ENCODE results near the gene CWF19L1.
A peak's percentile ranks its signal among the peaks of the same experiment; 100 is the strongest.

CWF19L1 gene

GRCh38 chr10:100204370-100204769, 63.1 kb downstream of the CWF19L1 start:
- no peak for TF ChIP-seq CTCF (IDR thresholded peaks at IDR 0.05)
- Histone ChIP-seq H3K27ac (no peak overlapping the region), H3K4me1 (ENCODE audit: control insufficient read depth in 1 of 2, insufficient read depth in 1 of 2, low read depth in 1 of 2, low read length in 1 of 2) (no peaks in the 10 kb centered on the region), H3K36me3 (peaks cover 96% of the 10 kb centered on the region), H3K4me3 (ENCODE audit: low read depth in 1 of 2, low read length in 1 of 2) (no peak overlapping the region), H3K9me3 (no peaks in the 10 kb centered on the region), H3K27me3 (no peaks in the 10 kb centered on the region)

- Histone ChIP-seq H3K27ac (no peak overlapping the region), H3K36me3 (peaks cover 91% of the 10 kb centered on the region), H3K9me3 (no peaks in the 10 kb centered on the region), H3K27me3 (no peaks in the 10 kb centered on the region), H3K4me3 (ENCODE audit: low read depth in 1 of 2, low read length in 1 of 2) (no peak overlapping the region), H3K4me1 (ENCODE audit: control insufficient read depth in 1 of 2, insufficient read depth in 1 of 2, low read depth in 1 of 2, low read length in 1 of 2) (peaks cover 0 to 11% of the 10 kb centered on the region in 2 experiments)
- TF ChIP-seq CTCF (IDR thresholded peaks at IDR 0.05): no peak
Measured at GRCh38 chr10:100201549-100201948, 65.9 kb downstream of the CWF19L1 start.

- H3K36me3 ChIP-seq: peaks cover 57% of the 10 kb centered on the region
Measured at GRCh38 chr10:100194711-100195110, 72.7 kb downstream of the CWF19L1 start.

GRCh38 chr10:100192350-100192749, 75.1 kb downstream of the CWF19L1 start:
- H3K36me3 ChIP-seq: peaks cover 50% of the 10 kb centered on the region

More at GRCh38 chr10:100194711-100195110, 72.7 kb downstream of the CWF19L1 start:
- peak overlapping the region; percentile 76 for H3K27ac ChIP-seq
- H3K4me1 ChIP-seq (ENCODE audit: control insufficient read depth in 1 of 2, insufficient read depth in 1 of 2, low read depth in 1 of 2, low read length in 1 of 2): peaks cover 28 to 51% of the 10 kb centered on the region in 2 experiments
- H3K4me3 ChIP-seq (ENCODE audit: low read depth in 1 of 2, low read length in 1 of 2): no peak overlapping the region
- no peaks in the 10 kb centered on the region for H3K9me3 ChIP-seq
- no peak for TF ChIP-seq CTCF (IDR thresholded peaks at IDR 0.05)
- H3K27me3 ChIP-seq: no peaks in the 10 kb centered on the region

GRCh38 chr10:100186253-100187212, 80.9 kb downstream of the CWF19L1 start:
- Histone ChIP-seq H3K9me3 (no peaks in the 10 kb centered on the region), H3K27ac (peak overlapping the region; percentile 94), H3K27me3 (no peaks in the 10 kb centered on the region), H3K36me3 (peaks cover 28% of the 10 kb centered on the region), H3K4me3 (ENCODE audit: low read depth in 1 of 2, low read length in 1 of 2) (peak overlapping the region; percentile 76 to 91), H3K4me1 (ENCODE audit: control insufficient read depth in 1 of 2, insufficient read depth in 1 of 2, low read depth in 1 of 2, low read length in 1 of 2) (peaks cover 64% of the 10 kb centered on the region in 2 experiments)
- TF ChIP-seq CTCF (IDR thresholded peaks at IDR 0.05): no peak

More at GRCh38 chr10:100192350-100192749, 75.1 kb downstream of the CWF19L1 start:
- Histone ChIP-seq H3K27ac (peak overlapping the region; percentile 76), H3K27me3 (no peaks in the 10 kb centered on the region), H3K4me3 (ENCODE audit: low read depth in 1 of 2, low read length in 1 of 2) (peak overlapping the region; percentile 11 to 36), H3K9me3 (no peaks in the 10 kb centered on the region), H3K4me1 (ENCODE audit: control insufficient read depth in 1 of 2, insufficient read depth in 1 of 2, low read depth in 1 of 2, low read length in 1 of 2) (peaks cover 37 to 47% of the 10 kb centered on the region in 2 experiments)
- peak; percentile 42 for TF ChIP-seq CTCF (IDR thresholded peaks at IDR 0.05)
